IPS DF 19.7 (cell line): ENCODE data around the gene FHIT.
"Not testable (repeated sequence)": the region's sequence is repeated elsewhere in the genome, so short reads cannot be mapped to it uniquely, and the experiment has no call there.

Source experiments
- DNase-seq: peaks from one replicate; pipeline ENCODE4 v3.0.0-alpha.2; 2013; ENCODE audit warnings: low read depth, low spot score

The FHIT gene

GRCh38 chr3:60989626-60990441, 261.4 kb downstream of the FHIT start:
- DNase-seq = no peak

GRCh38 chr3:60987191-60987590, 264.1 kb downstream of the FHIT start:
- DNase-seq = not testable (repeated sequence)

GRCh38 chr3:60986552-60986951, 264.7 kb downstream of the FHIT start:
- DNase-seq = no peak

GRCh38 chr3:60983906-60984305, 267.3 kb downstream of the FHIT start:
- no peak for DNase-seq

- no peak for DNase-seq
These were observed 270.9 kb downstream of the FHIT start for GRCh38 chr3:60980342-60980692.

GRCh38 chr3:60979461-60980341, 271.6 kb downstream of the FHIT start:
- DNase-seq = no peak

GRCh38 chr3:60973321-60973720, 277.9 kb downstream of the FHIT start:
- DNase-seq = no peak

- DNase-seq = no peak
These were observed 278.7 kb downstream of the FHIT start for GRCh38 chr3:60972599-60972998.

- no peak for DNase-seq
These were observed 280.4 kb downstream of the FHIT start for GRCh38 chr3:60970850-60971249.

GRCh38 chr3:60967141-60967540, 284.1 kb downstream of the FHIT start:
- DNase-seq = no peak

- no peak for DNase-seq
These were observed 293.7 kb downstream of the FHIT start for GRCh38 chr3:60957541-60957940.

- DNase-seq = no peak
These were observed 294.5 kb downstream of the FHIT start for GRCh38 chr3:60956729-60957128.

- no peak for DNase-seq
These were observed 296.2 kb downstream of the FHIT start for GRCh38 chr3:60955034-60955433.

GRCh38 chr3:60954048-60954447, 297.2 kb downstream of the FHIT start:
- DNase-seq = no peak

- DNase-seq = no peak
These were observed 297.9 kb downstream of the FHIT start for GRCh38 chr3:60953351-60953750.

- no peak for DNase-seq
These were observed 299.2 kb downstream of the FHIT start for GRCh38 chr3:60952055-60952454.

GRCh38 chr3:60949146-60949545, 302.1 kb downstream of the FHIT start:
- no peak for DNase-seq

- DNase-seq = no peak
These were observed 302.8 kb downstream of the FHIT start for GRCh38 chr3:60948488-60948887.

GRCh38 chr3:60935709-60936108, 315.5 kb downstream of the FHIT start:
- DNase-seq = no peak

- DNase-seq = no peak
These were observed 317.4 kb downstream of the FHIT start for GRCh38 chr3:60933824-60934223.

- DNase-seq = no peak
These were observed 318.6 kb downstream of the FHIT start for GRCh38 chr3:60932643-60933042.

GRCh38 chr3:60932170-60932569, 319.1 kb downstream of the FHIT start:
- no peak for DNase-seq

GRCh38 chr3:60931452-60931851, 319.8 kb downstream of the FHIT start:
- DNase-seq = no peak
